GM23338 (cell line): ENCODE results near the gene MTHFS.

ENCODE experiments used
- CREB1 ChIP-seq: fragments of 250-450 bp; sonication (Bioruptor Pico); IDR thresholded peaks from 2 replicates; pipeline ENCODE4 v1.5.0; 2020; ENCODE audit warnings: low read depth, mild to moderate bottlenecking, moderate library complexity
- EZH2 ChIP-seq: fragments of 200-600 bp; sonication (generic); IDR thresholded peaks from one replicate; pipeline ENCODE4 v1.8.0; 2017; ENCODE audit warnings: antibody characterized with exemption, mild to moderate bottlenecking, low read depth; ENCODE audit not compliant: unreplicated experiment
- EZH2phosphoT487 ChIP-seq: fragments of 200-600 bp; sonication (generic); IDR thresholded peaks from one replicate; pipeline ENCODE4 v1.8.1; 2018; ENCODE audit warnings: antibody characterized with exemption; ENCODE audit not compliant: unreplicated experiment
- JUNB ChIP-seq: IDR thresholded peaks from one replicate; pipeline ENCODE4 v1.6.1; 2016; ENCODE audit warnings: antibody characterized with exemption; ENCODE audit not compliant: unreplicated experiment
- NANOG ChIP-seq: IDR thresholded peaks from 2 replicates; pipeline ENCODE4 v1.6.1; 2016; ENCODE audit warnings: antibody characterized with exemption, borderline replicate concordance
- POLR2AphosphoS5 ChIP-seq: IDR thresholded peaks from 2 replicates; pipeline ENCODE4 v1.6.1; 2016; ENCODE audit warnings: antibody characterized with exemption, low read depth
- STAT1 ChIP-seq: IDR thresholded peaks from one replicate; pipeline ENCODE4 v1.6.1; 2016; ENCODE audit warnings: antibody characterized with exemption; ENCODE audit not compliant: unreplicated experiment
- ZNF114 ChIP-seq: fragments of 250-450 bp; sonication (Bioruptor Pico); IDR thresholded peaks from 2 replicates; pipeline ENCODE4 v1.5.0; 2020; ENCODE audit warnings: mild to moderate bottlenecking, moderate library complexity
- ZNF331 ChIP-seq: fragments of 250-450 bp; sonication (Bioruptor Pico); IDR thresholded peaks from 2 replicates; pipeline ENCODE4 v1.5.0; 2020; ENCODE audit warnings: low read depth, mild to moderate bottlenecking, moderate library complexity
- TF ChIP-seq, protein P1 (sequence below), 2 experiments: fragments of 200-600 bp in 1 of 2; sonication (generic) in 1 of 2; conservative IDR thresholded peaks; 2 replicates each; pipeline versions ENCODE4 v1.5.1 to v1.6.1; 2016 to 2017; ENCODE audit warnings: antibody characterized with exemption in 2 of 2, low read depth in 2 of 2, mild to moderate bottlenecking in 2 of 2, moderate library complexity in 1 of 2
- TF ChIP-seq, protein P2 (sequence below): fragments of 250-450 bp; sonication (Bioruptor Pico); IDR thresholded peaks from 2 replicates; pipeline ENCODE4 v1.5.0; 2020; ENCODE audit warnings: mild to moderate bottlenecking, moderate library complexity
- TF ChIP-seq, protein P3 (sequence below): IDR thresholded peaks from one replicate; pipeline ENCODE4 v1.6.1; 2018; ENCODE audit warnings: antibody characterized with exemption; ENCODE audit not compliant: unreplicated experiment
- TF ChIP-seq, protein P4 (sequence below): IDR thresholded peaks from 2 replicates; pipeline ENCODE4 v1.6.1; 2016; ENCODE audit warnings: antibody characterized with exemption

DNA sequence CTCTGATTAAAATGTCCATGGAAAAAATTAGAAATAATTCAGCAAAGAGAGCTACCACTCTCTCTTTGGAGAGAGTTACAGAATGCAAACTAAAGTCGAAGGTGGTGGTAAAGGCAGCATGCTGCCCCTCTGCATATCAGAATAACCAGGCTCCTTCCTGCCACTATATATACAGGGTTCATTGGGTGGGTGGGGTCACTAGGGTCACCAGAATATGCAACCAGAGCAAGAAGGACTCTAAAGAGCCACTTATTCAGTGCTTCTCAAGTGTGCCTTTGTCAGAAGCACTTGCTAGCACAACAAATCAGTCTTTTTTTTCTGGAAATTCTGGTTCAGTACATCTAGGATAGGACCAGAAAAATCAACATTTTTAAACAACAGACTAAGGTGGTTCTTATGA, 70.0 kb downstream of the MTHFS start:
- TF ChIP-seq, protein P1, sequence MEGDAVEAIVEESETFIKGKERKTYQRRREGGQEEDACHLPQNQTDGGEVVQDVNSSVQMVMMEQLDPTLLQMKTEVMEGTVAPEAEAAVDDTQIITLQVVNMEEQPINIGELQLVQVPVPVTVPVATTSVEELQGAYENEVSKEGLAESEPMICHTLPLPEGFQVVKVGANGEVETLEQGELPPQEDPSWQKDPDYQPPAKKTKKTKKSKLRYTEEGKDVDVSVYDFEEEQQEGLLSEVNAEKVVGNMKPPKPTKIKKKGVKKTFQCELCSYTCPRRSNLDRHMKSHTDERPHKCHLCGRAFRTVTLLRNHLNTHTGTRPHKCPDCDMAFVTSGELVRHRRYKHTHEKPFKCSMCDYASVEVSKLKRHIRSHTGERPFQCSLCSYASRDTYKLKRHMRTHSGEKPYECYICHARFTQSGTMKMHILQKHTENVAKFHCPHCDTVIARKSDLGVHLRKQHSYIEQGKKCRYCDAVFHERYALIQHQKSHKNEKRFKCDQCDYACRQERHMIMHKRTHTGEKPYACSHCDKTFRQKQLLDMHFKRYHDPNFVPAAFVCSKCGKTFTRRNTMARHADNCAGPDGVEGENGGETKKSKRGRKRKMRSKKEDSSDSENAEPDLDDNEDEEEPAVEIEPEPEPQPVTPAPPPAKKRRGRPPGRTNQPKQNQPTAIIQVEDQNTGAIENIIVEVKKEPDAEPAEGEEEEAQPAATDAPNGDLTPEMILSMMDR (conservative IDR thresholded peaks at IDR 0.05; ENCODE audit: low read depth in 2 of 2): no peak
- TF ChIP-seq EZH2phosphoT487 (no peak), POLR2AphosphoS5 (no peak), STAT1 (no peak), CREB1 (no peak), JUNB (no peak), NANOG (no peak), EZH2 (no peak), ZNF114 (CRISPR knock-in tag) (no peak), ZNF331 (CRISPR knock-in tag) (no peak)
- TF ChIP-seq, protein P2, sequence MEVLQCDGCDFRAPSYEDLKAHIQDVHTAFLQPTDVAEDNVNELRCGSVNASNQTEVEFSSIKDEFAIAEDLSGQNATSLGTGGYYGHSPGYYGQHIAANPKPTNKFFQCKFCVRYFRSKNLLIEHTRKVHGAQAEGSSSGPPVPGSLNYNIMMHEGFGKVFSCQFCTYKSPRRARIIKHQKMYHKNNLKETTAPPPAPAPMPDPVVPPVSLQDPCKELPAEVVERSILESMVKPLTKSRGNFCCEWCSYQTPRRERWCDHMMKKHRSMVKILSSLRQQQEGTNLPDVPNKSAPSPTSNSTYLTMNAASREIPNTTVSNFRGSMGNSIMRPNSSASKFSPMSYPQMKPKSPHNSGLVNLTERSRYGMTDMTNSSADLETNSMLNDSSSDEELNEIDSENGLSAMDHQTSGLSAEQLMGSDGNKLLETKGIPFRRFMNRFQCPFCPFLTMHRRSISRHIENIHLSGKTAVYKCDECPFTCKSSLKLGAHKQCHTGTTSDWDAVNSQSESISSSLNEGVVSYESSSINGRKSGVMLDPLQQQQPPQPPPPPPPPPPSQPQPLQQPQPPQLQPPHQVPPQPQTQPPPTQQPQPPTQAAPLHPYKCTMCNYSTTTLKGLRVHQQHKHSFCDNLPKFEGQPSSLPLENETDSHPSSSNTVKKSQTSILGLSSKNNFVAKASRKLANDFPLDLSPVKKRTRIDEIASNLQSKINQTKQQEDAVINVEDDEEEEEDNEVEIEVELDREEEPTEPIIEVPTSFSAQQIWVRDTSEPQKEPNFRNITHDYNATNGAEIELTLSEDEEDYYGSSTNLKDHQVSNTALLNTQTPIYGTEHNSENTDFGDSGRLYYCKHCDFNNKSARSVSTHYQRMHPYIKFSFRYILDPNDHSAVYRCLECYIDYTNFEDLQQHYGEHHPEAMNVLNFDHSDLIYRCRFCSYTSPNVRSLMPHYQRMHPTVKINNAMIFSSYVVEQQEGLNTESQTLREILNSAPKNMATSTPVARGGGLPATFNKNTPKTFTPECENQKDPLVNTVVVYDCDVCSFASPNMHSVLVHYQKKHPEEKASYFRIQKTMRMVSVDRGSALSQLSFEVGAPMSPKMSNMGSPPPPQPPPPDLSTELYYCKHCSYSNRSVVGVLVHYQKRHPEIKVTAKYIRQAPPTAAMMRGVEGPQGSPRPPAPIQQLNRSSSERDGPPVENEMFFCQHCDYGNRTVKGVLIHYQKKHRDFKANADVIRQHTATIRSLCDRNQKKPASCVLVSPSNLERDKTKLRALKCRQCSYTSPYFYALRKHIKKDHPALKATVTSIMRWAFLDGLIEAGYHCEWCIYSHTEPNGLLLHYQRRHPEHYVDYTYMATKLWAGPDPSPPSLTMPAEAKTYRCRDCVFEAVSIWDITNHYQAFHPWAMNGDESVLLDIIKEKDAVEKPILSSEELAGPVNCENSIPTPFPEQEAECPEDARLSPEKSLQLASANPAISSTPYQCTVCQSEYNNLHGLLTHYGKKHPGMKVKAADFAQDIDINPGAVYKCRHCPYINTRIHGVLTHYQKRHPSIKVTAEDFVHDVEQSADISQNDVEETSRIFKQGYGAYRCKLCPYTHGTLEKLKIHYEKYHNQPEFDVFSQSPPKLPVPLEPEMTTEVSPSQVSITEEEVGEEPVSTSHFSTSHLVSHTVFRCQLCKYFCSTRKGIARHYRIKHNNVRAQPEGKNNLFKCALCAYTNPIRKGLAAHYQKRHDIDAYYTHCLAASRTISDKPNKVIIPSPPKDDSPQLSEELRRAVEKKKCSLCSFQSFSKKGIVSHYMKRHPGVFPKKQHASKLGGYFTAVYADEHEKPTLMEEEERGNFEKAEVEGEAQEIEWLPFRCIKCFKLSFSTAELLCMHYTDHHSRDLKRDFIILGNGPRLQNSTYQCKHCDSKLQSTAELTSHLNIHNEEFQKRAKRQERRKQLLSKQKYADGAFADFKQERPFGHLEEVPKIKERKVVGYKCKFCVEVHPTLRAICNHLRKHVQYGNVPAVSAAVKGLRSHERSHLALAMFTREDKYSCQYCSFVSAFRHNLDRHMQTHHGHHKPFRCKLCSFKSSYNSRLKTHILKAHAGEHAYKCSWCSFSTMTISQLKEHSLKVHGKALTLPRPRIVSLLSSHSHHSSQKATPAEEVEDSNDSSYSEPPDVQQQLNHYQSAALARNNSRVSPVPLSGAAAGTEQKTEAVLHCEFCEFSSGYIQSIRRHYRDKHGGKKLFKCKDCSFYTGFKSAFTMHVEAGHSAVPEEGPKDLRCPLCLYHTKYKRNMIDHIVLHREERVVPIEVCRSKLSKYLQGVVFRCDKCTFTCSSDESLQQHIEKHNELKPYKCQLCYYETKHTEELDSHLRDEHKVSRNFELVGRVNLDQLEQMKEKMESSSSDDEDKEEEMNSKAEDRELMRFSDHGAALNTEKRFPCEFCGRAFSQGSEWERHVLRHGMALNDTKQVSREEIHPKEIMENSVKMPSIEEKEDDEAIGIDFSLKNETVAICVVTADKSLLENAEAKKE (CRISPR knock-in tag): no peak
- TF ChIP-seq, protein P3, sequence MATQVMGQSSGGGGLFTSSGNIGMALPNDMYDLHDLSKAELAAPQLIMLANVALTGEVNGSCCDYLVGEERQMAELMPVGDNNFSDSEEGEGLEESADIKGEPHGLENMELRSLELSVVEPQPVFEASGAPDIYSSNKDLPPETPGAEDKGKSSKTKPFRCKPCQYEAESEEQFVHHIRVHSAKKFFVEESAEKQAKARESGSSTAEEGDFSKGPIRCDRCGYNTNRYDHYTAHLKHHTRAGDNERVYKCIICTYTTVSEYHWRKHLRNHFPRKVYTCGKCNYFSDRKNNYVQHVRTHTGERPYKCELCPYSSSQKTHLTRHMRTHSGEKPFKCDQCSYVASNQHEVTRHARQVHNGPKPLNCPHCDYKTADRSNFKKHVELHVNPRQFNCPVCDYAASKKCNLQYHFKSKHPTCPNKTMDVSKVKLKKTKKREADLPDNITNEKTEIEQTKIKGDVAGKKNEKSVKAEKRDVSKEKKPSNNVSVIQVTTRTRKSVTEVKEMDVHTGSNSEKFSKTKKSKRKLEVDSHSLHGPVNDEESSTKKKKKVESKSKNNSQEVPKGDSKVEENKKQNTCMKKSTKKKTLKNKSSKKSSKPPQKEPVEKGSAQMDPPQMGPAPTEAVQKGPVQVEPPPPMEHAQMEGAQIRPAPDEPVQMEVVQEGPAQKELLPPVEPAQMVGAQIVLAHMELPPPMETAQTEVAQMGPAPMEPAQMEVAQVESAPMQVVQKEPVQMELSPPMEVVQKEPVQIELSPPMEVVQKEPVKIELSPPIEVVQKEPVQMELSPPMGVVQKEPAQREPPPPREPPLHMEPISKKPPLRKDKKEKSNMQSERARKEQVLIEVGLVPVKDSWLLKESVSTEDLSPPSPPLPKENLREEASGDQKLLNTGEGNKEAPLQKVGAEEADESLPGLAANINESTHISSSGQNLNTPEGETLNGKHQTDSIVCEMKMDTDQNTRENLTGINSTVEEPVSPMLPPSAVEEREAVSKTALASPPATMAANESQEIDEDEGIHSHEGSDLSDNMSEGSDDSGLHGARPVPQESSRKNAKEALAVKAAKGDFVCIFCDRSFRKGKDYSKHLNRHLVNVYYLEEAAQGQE: no peak
- TF ChIP-seq, protein P4, sequence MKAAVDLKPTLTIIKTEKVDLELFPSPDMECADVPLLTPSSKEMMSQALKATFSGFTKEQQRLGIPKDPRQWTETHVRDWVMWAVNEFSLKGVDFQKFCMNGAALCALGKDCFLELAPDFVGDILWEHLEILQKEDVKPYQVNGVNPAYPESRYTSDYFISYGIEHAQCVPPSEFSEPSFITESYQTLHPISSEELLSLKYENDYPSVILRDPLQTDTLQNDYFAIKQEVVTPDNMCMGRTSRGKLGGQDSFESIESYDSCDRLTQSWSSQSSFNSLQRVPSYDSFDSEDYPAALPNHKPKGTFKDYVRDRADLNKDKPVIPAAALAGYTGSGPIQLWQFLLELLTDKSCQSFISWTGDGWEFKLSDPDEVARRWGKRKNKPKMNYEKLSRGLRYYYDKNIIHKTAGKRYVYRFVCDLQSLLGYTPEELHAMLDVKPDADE: no peak
